Endothelial cell of umbilical vein (primary cell): ENCODE measurements around the gene KIF26B. TPM values are rescaled to one million over a fixed set of nuclear protein-coding genes. Genes with fewer than 3 reads are reported as not detected.

Experiments used
- BruUV-seq: library from RNA; stranded (reverse); fragments of 400-500 nt; replicated peaks from 2 replicates; lab custom pipeline; 2021; lab: Mats Ljungman, UMichigan
- CTCF ChIA-PET: fragments of 300-600, 350-600 bp; sonication (Branson Sonifier 250); formaldehyde crosslinking; loops from one replicate; lab custom pipeline; 2021; ENCODE audit warnings: antibody characterized with exemption, inconsistent platforms; lab: Charles Lee
- POLR2A ChIA-PET: fragments of 300-600, 350-600 bp; sonication (Branson Sonifier 250); formaldehyde crosslinking; loops from one replicate; lab custom pipeline; 2021; ENCODE audit warnings: antibody characterized with exemption, inconsistent platforms; lab: Charles Lee
- DNase-seq: peaks from one replicate; pipeline ENCODE4 v3.0.0-alpha.2; 2011; ENCODE audit warnings: low read depth, low spot score
- FAIRE-seq: peaks from 2 replicates; lab custom pipeline; 2011; peaks lifted over from hg19 to GRCh38; lab: Jason Lieb, UNC
- H2AFZ ChIP-seq: 2 replicates; pipeline ENCODE4 v1.6.0; 2012; ENCODE audit warnings: low read depth, low read length, control low read depth, inconsistent platforms
- H3K27ac ChIP-seq: 2 replicates; pipeline ENCODE4 v1.5.1; 2011; ENCODE audit warnings: low read depth, mild to moderate bottlenecking, control low read depth, low read length, moderate library complexity; ENCODE audit not compliant: insufficient read depth
- H3K27me3 ChIP-seq, 2 experiments: 2 replicates each; pipeline versions ENCODE4 v1.6.0 to v1.6.1; 2011; ENCODE audit warnings: low read length in 2 of 2, mixed read lengths in 1 of 2; ENCODE audit not compliant: control insufficient read depth in 2 of 2, insufficient read depth in 2 of 2
- H3K36me3 ChIP-seq, 2 experiments: 2 replicates in 1 of 2; 3 replicates in 1 of 2; pipeline ENCODE4 v1.5.1; 2011; ENCODE audit warnings: low read length in 2 of 2, mild to moderate bottlenecking in 1 of 2, moderate library complexity in 1 of 2; ENCODE audit not compliant: control insufficient read depth in 2 of 2, insufficient read depth in 2 of 2; ENCODE audit errors: extremely low read depth in 1 of 2
- H3K4me1 ChIP-seq: 3 replicates; pipeline ENCODE4 v1.5.1; 2011; ENCODE audit warnings: mild to moderate bottlenecking, low read length; ENCODE audit not compliant: control insufficient read depth, insufficient read depth; ENCODE audit errors: extremely low read depth
- H3K4me2 ChIP-seq: 2 replicates; pipeline ENCODE4 v1.6.1; 2011; ENCODE audit warnings: low read length, control low read depth, mixed read lengths; ENCODE audit not compliant: insufficient read depth
- H3K4me3 ChIP-seq, 3 experiments: fragments of 200-600 bp in 1 of 3; sonication (generic), shearing (Covaris generic) in 1 of 3; replicated peaks in 1 of 3; 2 replicates each; pipeline ENCODE4 v1.5.1; 2011 to 2016; ENCODE audit warnings: control low read depth in 3 of 3, low read length in 3 of 3, mild to moderate bottlenecking in 2 of 3, inconsistent platforms in 1 of 3, low read depth in 1 of 3, moderate library complexity in 1 of 3; ENCODE audit not compliant: insufficient read depth in 1 of 3
- H3K79me2 ChIP-seq: 2 replicates; pipeline ENCODE4 v1.6.0; 2012; ENCODE audit warnings: low read length, inconsistent platforms; ENCODE audit not compliant: control insufficient read depth, insufficient read depth
- H3K9ac ChIP-seq: replicated peaks from 2 replicates; pipeline ENCODE3; 2011; ENCODE audit warnings: low read length, control low read depth; ENCODE audit not compliant: insufficient read depth; ENCODE audit errors: extremely low read depth
- H3K9me1 ChIP-seq: replicated peaks from 3 replicates; pipeline ENCODE4 v1.6.0; 2011; ENCODE audit warnings: mild to moderate bottlenecking, low read length; ENCODE audit not compliant: control insufficient read depth, insufficient read depth; ENCODE audit errors: extremely low read depth
- H3K9me3 ChIP-seq: replicated peaks from 2 replicates; pipeline ENCODE4 v1.5.1; 2012; ENCODE audit warnings: low read length, inconsistent platforms; ENCODE audit not compliant: control insufficient read depth, insufficient read depth
- H4K20me1 ChIP-seq: replicated peaks from 2 replicates; pipeline ENCODE3; 2011; ENCODE audit warnings: mild to moderate bottlenecking, low read length; ENCODE audit not compliant: control insufficient read depth, insufficient read depth; ENCODE audit errors: extremely low read depth
- EZH2 ChIP-seq: IDR thresholded peaks from 2 replicates; pipeline ENCODE4 v1.6.1; 2012; ENCODE audit warnings: borderline replicate concordance, low read depth, mild to moderate bottlenecking, moderate library complexity, low read length, inconsistent platforms; ENCODE audit not compliant: severe bottlenecking
- FOS ChIP-seq: IDR thresholded peaks from 2 replicates; pipeline ENCODE4 v1.6.1; 2011; ENCODE audit warnings: mild to moderate bottlenecking, low read length, moderate library complexity, borderline replicate concordance; ENCODE audit not compliant: insufficient read depth
- GATA2 ChIP-seq: IDR thresholded peaks from 2 replicates; pipeline ENCODE4 v1.7.0; 2011; ENCODE audit warnings: low read depth, mild to moderate bottlenecking, moderate library complexity, mixed read lengths, low read length; ENCODE audit not compliant: insufficient read length, insufficient read depth
- JUN ChIP-seq: IDR thresholded peaks from 2 replicates; pipeline ENCODE4 v1.6.1; 2011; ENCODE audit warnings: borderline replicate concordance, low read depth; ENCODE audit not compliant: insufficient read length, insufficient read depth
- MYC ChIP-seq: IDR thresholded peaks from one replicate; pipeline ENCODE4 v1.6.1; 2011; ENCODE audit warnings: mild to moderate bottlenecking, low read depth, low read length
- POLR2A ChIP-seq: IDR thresholded peaks from 2 replicates; pipeline ENCODE4 v1.6.1; 2012; ENCODE audit warnings: low read depth, mild to moderate bottlenecking, control low read depth, low read length
- POLR2AphosphoS5 ChIP-seq: IDR thresholded peaks from 2 replicates; pipeline ENCODE4 v1.6.1; 2012; ENCODE audit warnings: low read depth, mild to moderate bottlenecking, control low read depth, low read length, moderate library complexity; ENCODE audit not compliant: insufficient read depth
- dilution Hi-C: fragments of 300-500 bp; cut with MboI; formaldehyde crosslinking; loops from one replicate; pipeline ENCODE4 v1.15.0; 2019; ENCODE audit warnings: low sequenced_read_pairs; ENCODE audit not compliant: extremely low pct_ligation_motif_present
- intact Hi-C: fragments of 100-400 bp; cut with micrococcal nuclease; formaldehyde crosslinking; loops from one replicate; pipeline ENCODE4 v1.10.0; 2022
- polyA plus RNA-seq, 4 experiments: library from polyadenylated mRNA; depleted of rRNA in 3 of 4; stranded (reverse) in 3 of 4; unstranded in 1 of 4; fragments of >200 nt; gene quantifications; 2 replicates each; pipeline versions ENCODE4 v1.2.1 to v1.2.3, GENCODE V29; 2011 to 2012; ENCODE audit warnings: missing spikeins in 1 of 4
- total RNA-seq: library from RNA; stranded (reverse); gene quantifications from 2 replicates; pipeline ENCODE4 v1.2.3, GENCODE V29; 2021
- TF ChIP-seq, protein P1 (sequence below), 2 donors: IDR thresholded peaks; 1 replicate in 1 of 2; 2 replicates in 1 of 2; pipeline ENCODE4 v1.5.1; 2011; ENCODE audit warnings: low read length in 2 of 2, mild to moderate bottlenecking in 2 of 2, moderate library complexity in 2 of 2, control low read depth in 1 of 2, inconsistent platforms in 1 of 2, low read depth in 1 of 2; ENCODE audit not compliant: insufficient read depth in 1 of 2; ENCODE audit errors: extremely low read depth in 1 of 2
- TF ChIP-seq, protein P2 (sequence below): IDR thresholded peaks from 2 replicates; pipeline ENCODE4 v1.6.1; 2011; ENCODE audit not compliant: insufficient read depth, insufficient read length

KIF26B gene
- total and polyA plus RNA-seq, 2 donors (not counting 3 experiments of a cell fraction or from before 2014, with no cell fraction given), result 0.04 to 0.49 TPM

DNA sequence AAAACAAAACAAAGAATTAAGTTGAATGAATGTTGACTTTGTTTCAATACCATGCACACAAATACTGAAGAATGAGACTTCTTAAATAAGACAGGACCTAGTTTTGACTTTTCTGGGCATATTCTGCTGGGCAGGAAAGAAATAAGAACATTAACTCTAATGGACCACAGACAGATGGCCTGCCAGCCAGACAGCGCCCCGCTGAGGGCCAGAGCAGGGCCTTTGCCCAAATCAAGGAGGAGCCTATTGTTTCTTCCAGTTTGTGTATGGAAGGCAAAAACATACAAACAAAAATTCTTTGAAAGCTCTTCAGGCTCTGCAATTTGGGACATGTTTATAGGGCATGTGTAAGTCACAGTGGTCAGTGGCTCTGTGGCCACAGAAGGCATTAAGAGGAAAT lies 44.4 kb upstream of the KIF26B start:
- Histone ChIP-seq H3K9ac (no peak overlapping the region), H3K4me1 (peaks cover 5% of the 10 kb centered on the region), H3K36me3 (no peaks in the 10 kb centered on the region), H3K79me2 (no peaks in the 10 kb centered on the region), H3K9me1 (no peaks in the 10 kb centered on the region), H3K4me3 (no peak overlapping the region), H3K27me3 (no peaks in the 10 kb centered on the region), H3K27ac (no peak overlapping the region), H4K20me1 (no peaks in the 10 kb centered on the region), H2AFZ (no peak overlapping the region), H3K9me3 (no peaks in the 10 kb centered on the region), H3K4me2 (no peak overlapping the region)
- POLR2A ChIA-PET, result no interaction called here
- no TSS peak for BruUV-seq
- intact Hi-C loops (no loop called here), dilution Hi-C loops (no loop called here)
- DNase-seq (no peak), FAIRE-seq (no peak)
- TF ChIP-seq FOS (no peak), MYC (no peak), POLR2AphosphoS5 (no peak), POLR2A (no peak), GATA2 (no peak), EZH2 (no peak), JUN (no peak)
- TF ChIP-seq, protein P1, sequence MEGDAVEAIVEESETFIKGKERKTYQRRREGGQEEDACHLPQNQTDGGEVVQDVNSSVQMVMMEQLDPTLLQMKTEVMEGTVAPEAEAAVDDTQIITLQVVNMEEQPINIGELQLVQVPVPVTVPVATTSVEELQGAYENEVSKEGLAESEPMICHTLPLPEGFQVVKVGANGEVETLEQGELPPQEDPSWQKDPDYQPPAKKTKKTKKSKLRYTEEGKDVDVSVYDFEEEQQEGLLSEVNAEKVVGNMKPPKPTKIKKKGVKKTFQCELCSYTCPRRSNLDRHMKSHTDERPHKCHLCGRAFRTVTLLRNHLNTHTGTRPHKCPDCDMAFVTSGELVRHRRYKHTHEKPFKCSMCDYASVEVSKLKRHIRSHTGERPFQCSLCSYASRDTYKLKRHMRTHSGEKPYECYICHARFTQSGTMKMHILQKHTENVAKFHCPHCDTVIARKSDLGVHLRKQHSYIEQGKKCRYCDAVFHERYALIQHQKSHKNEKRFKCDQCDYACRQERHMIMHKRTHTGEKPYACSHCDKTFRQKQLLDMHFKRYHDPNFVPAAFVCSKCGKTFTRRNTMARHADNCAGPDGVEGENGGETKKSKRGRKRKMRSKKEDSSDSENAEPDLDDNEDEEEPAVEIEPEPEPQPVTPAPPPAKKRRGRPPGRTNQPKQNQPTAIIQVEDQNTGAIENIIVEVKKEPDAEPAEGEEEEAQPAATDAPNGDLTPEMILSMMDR (IDR thresholded peaks at IDR 0.05; ENCODE audit: extremely low read depth in 1 of 2, insufficient read depth in 1 of 2, low read depth in 1 of 2, low read length in 2 of 2), result no peak
- TF ChIP-seq, protein P2, sequence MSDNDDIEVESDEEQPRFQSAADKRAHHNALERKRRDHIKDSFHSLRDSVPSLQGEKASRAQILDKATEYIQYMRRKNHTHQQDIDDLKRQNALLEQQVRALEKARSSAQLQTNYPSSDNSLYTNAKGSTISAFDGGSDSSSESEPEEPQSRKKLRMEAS, result no peak
- CTCF ChIA-PET, result interaction anchor here (1.1 kb wide), 1 partner anchor 11 kb away, joined by 3 read pairs; no protein-coding TSS in a partner anchor
